ENCODE data around the gene GALNT6.

The GALNT6 gene

DNA sequence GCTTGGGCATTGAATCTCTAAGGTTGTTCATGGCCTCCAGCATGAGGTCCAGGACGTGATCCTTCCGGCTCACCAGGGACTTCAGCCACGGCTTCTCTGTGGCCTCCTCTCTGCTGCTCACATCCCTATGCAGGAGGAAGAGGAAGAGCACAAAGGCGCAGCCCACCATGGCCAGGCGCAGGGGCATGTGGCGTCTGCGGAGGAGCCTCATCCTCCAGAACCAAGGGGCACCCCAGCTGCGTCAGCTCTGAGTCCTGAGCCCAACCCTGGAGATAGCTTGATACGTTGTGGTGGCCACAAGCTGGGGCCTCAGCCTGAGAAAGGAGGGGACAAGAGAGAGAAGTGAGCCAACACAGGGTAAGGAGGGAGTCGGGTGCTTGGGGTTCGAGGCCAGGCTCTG, 11.6 kb downstream of the GALNT6 start:
- DNase-seq = no peak

DNA sequence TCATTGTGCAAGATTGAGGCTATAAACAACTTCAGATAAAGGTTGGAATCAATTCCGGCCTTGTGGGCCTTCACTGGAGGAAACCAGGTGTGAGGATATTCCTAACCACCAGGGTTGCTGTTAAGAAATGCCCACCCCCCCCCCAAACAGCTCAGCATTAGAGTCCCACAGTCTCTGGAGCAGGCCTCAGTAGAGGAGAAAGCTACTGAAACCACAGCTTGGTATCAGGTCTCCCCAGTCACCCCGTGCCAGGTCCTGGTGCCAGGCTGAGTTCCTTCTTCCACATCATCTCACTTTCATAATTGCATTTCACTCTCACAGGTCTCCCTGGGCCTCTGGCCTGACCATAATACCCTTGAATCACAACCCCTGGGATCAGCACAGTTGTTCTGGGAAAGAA, 12.5 kb downstream of the GALNT6 start:
- no peak for DNase-seq

DNA sequence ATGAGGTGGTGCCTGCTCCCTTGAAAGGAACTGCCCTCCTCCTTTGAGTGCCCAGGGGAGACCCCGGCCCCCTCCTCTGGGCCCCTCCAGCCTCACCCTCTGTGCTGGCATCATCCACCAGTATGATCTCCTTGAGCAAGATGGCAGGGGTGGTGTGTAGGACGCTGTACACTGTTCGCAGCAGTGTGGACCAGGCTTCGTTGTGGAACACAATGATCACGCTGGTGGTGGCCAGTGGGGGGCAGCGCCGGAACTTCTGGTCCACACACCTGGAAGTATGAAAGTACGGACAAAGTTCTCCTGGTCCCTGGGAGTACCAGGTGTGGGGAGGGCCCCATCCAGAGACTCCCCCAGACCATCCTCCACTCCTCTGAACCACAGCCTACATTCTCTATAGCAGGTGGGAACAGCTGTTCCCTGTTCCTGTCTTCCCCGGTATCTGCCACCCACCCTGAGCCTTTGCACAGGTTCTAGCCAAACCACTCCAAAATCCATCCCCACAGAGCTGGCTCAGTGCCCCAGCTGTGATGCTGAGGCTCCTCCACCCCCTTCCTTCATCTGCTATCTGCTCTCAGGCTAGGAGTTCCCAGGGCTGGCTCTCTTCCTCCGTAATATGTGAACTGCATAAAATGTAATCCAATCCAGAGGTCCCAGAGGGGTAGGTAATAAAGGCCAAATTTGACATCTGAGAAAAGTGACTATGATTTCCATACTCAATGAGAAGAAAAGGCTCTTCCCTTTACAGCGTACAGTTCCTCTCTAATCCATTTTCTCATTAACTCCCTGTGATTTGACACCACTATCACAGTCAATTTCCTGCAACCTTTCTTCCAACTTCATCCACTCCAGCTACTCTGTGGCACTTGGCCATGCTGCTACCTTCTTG, 13.9 kb downstream of the GALNT6 start:
- DNase-seq = no peak

DNA sequence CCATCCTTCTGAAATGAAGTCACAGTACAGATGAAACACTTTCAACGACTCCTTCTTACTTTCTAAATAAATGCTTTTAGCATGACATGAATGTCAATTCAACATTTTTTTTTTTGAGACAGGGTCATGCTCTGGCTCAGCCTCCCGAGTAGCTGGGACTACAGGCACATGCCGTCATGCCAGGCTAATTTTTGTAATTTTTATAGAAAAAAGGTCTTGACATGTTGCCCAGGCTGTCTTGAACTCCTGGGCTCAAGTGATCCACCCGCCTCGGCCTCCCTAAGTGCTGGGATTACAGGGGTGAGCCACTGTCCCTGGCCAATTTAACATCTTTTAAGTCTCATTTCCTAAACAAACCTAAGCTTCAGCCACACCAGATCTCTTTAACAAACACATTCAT, 16.4 kb downstream of the GALNT6 start:
- DNase-seq = no peak

DNA sequence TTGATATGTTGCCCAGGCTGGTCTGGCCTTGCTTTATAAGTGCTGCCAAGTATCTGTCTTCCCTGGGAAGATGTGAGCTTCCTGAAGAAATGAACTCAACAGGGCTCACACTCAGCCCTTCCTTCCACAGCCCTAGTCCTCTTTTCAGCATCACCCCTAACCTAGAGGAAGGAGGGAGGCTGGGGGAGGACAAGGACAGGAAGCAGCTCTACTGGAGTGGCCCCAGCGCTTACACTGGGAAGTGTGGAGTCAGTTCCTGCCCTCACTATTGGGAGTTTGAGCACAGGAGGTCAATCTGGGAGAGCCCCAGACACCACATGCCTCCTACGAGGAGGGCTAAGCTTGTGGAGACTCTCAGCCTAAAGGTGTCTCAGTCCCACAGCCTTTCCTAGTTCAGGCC, 16.8 kb downstream of the GALNT6 start:
- no peak for DNase-seq

DNA sequence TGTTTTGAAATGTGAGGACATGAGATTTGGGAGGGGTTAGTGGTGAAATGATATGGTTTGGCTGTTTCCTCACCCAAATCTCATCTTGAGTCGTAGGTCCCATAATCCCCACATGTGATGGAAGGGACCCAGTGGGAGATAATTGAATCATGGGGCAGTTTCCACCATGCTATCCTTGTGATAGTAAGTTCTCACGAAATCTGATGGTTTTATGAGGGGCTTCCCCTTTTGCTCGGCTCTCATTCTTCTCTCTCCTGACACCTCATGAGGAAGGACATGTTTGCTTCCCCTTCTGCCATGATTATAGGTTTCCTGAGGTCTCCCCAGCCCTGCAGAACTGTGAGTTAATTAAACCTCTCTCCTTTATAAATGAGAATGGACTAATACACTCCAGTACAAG, 18.0 kb downstream of the GALNT6 start:
- DNase-seq = no peak

DNA sequence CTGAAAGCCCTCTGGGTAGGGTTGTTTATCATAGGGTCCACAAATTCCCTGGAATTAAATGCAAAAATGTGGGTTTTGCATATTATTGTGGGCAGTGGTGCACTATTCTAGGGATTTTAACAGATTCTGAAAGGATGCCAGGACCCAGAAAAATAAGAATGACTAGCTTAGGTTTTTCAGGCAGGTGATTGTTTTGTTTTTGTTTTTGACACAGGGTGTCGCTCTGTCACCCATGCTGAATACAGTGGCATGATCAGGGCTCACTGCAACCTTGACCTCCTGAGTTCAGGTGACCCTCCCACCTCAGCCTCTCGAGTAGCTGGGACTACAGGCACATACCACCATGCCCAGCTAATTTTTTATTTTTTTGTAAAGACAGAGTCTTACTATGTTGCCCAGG, 19.2 kb downstream of the GALNT6 start:
- no peak for DNase-seq

DNA sequence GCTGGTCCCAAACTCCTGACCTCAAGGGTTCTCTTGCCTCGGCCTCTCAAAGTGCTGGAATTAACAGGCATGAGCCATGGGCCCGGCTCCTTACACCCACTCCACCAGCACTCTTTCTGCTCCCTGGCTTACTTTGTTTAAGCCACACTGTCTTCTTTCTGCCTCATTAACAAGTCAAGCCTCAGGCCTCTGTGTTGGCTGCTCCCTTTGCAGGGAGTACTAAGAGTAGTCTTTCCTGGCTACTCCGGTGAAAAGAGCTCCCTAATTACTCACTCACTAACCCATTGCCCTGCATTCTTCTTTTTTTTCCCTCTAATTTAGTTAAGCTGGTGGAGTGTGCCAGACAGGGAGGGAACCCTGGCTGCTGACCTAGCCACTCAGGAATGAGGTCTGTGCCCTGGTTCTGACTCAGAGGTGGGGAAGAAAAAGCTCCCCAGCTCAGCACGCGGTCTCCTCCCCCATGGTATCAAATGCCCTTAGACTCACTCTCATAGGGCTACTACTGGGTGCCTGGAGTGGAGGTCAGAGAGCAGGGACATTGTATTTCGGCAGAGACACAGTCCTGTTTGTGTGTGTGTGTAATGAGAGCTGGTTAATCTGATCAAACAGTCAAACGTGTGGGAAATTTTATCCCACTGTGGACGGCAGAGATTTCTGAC, 19.8 kb downstream of the GALNT6 start:
- no peak for DNase-seq

DNA sequence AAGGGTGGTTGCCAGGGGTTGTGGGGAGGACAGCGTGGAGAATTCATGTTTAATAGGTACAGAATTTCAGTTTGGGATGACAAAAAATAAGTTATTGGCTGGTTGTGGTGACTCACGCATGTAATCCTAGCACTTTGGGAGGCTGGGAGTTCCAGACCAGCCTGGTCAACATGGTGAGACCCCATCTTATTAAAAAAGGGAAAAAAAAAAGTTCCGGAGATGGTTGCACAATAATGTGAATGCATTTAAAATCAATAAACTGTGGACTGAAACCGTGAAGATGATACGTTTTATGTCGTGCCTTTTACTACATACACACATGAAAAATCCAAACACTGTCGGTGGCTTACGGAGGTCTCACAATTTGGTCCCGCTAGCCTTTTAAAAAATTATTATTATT, 20.5 kb downstream of the GALNT6 start:
- DNase-seq = no peak

DNA sequence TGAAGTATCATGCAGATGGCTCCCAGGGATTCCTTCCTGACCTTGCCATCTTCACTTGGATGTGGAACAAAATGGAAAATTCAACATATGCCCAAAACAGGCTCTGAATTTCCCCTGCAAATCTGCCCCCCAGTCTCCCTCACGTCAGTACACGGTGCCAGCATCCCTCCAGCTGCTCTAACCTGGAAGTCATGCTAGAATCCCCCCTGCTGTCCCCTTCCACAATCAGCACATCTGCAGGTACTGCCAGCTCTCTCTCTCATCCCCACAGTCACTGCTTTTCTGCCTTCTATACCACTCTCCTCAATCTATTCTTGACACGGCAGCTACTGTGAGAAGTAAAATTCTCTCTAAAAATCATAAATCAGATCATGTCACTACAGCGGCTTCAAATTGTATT, 21.6 kb downstream of the GALNT6 start:
- no peak for DNase-seq

DNA sequence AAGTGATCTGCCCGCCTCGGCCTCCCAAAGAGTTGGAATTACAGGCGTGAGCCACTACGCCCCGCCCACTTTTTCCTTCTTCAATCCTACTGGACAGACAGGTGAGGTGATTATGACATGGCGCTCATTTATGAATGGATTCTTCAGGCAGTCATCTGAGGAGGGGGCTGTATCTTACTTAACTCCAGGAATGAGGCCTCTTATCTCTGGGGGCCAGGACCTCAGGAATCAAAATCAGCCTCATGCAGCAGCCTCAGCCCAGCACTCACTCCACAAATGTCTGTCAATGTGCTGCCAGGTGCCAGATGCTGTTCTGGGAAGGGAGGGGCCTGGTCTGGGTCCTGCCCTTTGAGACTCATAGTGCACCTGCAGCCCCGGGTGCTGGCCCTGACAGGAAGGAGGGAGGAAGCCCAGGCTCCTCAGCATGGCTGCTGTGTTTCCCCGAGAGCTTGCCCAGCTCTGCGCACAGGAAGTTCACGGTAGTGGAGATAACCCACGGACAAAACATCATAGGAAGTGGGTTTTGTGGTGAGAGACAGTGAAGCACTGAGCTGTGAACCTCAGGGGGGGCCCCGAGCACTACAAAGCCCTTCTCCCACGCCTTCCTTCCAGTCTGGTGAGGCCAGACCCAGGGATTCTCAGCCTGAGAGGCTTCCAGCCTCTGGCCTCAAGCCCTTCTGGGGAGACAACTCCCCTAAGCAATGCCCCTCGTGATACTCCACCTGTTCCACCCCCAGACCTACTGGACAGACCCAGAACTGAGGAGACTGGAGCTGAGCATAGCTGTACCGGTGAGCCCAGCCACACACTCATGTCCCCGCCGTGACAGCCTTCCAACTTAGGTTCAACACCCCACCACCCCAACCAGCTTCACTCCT, 22.3 kb downstream of the GALNT6 start:
- peak; percentile 86 for DNase-seq

DNA sequence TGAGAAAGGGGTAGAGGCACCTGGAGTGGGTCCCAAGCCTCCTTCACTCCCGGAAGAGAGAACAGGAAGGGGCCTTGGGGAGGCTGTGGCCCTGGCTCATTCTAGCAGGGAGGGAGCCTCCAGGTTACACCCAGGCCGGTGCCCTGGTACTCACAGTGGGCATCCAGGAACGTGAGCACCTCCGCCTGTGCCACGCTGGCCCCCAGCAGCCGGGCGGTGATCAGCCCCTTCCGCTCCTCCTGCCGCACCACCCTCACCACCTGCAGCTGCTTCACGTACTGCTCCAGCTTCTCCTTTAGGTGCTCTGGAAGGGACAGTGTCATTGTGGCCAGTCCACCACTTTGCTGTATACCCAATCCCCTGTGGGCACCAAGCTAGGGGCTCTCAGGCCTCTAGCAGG, 25.9 kb downstream of the GALNT6 start:
- no peak for DNase-seq

DNA sequence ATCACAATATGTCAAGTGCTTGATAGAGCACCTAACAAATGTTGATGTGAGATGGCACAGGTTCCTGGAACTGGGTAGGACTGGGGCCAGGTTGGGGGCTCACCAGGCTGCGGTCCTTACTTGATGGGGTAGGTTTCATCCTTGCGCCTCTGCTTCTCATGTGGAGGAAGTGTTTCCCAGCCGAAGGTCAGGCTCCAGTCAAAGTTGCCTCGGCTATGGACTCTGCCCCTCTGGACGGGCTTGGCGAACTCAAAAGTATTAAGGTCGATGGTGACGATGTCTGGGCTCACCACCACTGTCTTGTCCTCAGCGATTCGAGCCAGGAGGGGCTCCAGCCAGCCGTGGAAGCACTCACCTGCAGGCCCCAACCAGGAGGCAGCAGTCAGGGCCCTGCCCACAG, 27.2 kb downstream of the GALNT6 start:
- DNase-seq = no peak

DNA sequence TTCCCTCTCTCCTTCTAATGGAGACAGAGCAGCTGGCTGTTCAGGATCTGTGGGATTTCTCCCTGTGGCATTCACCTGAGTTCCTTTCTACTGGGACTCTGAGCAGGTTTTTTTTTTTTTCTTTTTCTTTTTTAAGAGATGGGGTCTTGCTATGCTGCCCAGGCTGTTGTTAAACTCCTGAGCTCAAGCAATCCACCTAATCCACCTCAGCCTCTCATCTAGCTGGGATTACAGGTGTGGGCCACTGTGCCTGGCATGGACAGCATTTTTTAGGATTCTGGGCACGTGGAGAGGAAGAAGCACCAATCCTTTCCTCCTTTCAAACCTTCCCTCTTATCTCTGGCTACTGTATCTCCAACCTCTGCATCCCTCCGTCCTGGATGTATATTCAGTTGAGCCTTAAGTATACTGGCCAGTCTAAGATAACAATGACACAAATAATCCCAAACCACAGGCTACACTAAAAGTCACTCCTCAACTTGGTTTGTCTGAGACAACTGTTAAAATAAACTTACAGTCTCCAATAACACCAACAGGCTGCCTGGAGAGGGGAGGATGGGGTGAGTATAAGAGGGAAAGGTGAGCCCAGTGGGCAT, 28.4 kb downstream of the GALNT6 start:
- no peak for DNase-seq

DNA sequence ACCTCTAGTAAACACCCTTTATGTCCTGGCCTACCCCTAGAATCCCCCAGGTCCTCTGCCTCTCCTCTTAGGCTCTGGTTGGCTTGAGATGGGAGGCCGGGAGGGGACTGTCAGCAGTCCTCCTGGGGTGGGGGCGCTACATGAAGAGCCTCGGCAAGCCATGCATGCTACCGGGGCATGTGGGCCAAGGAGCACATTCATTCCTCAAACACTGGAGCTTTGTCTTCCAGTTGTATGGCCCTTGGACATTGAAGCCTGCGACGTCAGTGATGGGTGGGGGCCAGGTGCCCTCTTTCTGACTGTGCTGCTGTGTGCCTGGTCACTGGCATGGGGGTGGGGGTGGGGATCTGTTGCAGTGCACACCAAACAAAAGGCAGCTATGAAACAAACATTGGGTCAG, 28.9 kb downstream of the GALNT6 start:
- no peak for DNase-seq

DNA sequence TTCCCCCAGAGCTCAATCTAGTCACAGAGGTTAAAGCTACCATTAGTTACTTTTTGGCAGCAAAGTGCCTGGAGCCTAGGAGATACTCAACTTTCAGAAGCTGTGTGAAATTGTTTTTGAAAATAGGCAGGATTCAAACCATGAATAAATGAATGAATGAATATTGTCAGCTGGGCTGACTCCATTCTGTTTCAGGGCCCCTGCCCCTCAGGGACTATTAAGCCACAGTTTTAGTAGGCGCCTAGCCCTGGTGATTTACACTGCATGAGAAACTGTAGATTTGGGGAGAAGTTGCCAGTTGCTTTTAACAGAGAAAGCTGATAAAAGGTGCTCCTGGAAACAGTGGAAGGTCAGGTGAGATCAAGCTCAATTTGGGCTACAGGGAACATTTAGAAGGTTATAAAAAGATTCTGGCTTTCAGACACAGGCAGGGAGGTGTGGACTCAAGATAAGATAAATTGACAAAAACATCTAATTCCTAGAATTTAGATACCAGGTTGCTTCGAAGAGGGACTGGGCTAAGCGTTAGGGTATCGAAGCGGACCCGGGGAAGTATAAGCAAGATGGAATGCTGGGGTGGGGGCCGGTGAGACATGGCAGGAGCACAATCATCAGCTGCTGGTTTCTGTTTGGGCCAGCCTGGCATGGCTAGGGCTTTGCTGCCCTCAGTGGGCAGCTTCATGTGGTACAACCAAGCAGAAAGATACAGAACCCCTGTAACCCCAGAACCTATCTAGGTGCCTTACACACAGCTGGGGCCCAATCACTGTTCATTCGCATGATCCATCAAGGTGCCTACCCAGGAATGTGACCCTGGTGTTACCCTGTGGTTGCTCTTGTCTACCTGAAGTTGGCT, 29.8 kb downstream of the GALNT6 start:
- no peak for DNase-seq

DNA sequence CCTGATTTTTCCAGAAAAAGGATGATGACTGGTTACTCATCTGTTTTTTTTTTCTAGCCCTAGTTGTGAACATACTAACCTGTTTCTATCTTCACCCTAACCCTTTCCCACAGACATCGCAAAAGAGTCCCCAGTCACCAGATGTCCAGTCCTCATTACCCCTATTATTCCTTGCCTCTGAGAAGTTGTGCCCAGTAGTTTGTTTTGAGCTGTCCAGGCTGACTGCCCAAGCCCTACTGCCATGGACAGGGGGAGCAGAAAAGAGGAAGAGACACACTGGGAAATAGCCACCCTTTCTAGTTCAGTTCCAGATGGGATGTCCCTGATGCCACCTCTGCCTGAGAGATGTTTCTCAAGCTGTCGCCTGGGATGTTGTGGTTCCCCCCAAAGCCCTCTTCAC, 30.9 kb downstream of the GALNT6 start:
- DNase-seq = no peak

DNA sequence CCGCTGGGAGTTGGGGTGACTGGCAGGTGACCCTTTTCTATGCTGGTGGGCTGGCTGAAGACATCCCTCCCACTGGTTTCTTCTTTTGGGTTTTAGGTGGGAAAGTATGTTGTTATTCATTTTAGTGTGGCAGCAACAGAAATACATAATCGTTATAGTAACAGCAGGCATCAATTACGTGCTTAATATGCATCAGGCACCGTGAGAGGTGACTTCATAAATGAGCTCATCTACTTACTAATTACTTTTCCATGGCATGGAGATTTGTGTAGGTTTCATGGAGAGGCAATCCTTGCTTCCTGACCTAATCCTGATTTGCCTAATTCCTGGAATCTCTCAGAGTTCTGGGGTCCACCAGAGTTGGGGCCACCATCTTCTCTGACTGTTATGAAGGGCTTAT, 31.4 kb downstream of the GALNT6 start:
- DNase-seq = no peak

DNA sequence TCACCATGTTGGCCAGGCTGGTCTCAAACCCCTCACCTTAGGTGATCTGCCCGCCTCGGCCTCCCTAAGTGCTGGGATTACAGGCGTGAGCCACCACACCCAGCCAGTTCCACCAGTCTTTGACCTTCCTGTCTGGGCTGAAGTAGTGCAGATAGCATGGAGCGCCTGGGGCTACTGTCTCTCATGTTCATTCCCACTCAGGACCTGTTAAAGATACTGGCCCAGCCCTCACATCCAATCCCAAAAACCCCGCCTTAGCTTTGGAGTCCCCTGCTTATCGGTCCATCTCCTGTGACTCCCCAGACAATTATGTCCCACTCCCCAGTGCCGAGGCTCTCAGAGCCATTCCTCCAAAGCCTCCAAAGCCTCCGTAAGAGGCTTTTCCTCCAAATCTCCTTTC, 32.7 kb downstream of the GALNT6 start:
- DNase-seq = no peak

DNA sequence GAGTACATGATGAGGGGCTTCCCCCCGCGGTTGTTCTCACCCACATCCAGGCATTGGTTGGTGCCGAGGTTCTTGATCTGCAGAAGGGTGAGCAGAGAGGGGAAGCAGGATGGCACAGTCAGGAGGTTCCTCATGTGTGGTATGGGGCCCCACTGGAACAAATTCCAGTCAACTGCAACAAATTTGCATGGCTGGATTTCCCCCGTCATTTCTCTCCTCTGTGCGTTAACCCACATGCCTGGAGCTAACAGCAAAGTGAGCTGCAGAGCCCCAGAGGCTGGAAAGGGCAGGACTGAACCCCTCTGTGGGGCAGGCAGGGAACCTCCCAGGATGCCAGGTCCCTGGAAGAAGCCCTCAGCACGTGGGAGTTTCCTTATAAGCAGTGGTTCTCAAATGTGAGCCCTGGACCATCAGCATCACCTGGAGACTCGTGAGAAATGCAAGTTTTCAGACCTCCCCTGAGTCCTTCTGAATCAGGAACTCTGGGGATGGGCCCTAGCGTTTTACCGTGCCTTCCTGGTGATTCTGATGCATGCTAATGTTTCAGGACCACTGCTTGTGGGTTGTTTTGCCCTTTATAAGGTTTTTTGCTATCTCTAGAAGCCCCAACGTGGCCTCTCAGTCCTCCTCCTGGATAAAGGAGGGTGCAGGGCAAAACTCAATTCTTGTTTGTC, 33.7 kb downstream of the GALNT6 start:
- peak; percentile 32 for DNase-seq

DNA sequence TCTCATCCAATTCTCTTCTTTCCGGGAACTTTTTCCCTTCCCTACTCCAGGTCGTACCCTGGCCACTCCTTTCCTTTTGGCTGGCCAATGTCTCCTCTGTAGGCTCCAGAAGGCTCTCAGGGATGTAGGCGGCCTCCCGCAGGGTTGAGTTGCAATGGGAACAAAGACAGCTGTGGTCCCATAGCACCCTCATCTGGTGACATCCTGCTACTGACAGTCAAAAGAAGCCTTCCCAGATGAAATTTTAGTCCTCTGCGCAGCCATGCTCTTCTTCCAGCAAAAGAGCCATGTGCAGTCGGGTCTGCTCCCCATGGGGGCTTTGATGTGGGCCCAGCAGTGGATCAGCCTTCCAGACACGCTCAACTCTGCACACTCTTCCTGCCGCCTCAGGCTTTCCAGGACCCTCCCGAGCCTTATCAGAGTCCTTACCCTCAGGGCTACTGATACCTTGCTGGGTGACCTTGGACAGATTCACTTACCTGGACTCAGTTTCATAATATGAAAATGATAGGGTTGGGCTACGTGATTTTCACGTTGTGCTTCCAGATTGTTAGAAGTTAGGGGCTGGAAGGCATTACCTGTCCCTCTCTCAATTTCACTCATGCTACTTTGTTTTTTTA, 39.2 kb downstream of the GALNT6 start:
- DNase-seq = peak; percentile 27

All from stimulated activated CD4-positive, alpha-beta T cell treated with anti-CD3 and anti-CD28 coated beads, Interleukin-4, amount 100 ng/mL, for 24 hours (primary cell).